ENCODE measurements around the gene ERGIC1.

The ERGIC1 gene

GRCh38 chr5:172904643-172905345, 70.7 kb downstream of the ERGIC1 start:
- no peak for DNase-seq

GRCh38 chr5:172905346-172906140, 71.5 kb downstream of the ERGIC1 start:
- DNase-seq = no peak

- no peak for DNase-seq
Observed at GRCh38 chr5:172906436-172906835, 72.4 kb downstream of the ERGIC1 start.

- no peak for DNase-seq
Observed at GRCh38 chr5:172906888-172907287, 72.8 kb downstream of the ERGIC1 start.

GRCh38 chr5:172907657-172908056, 73.6 kb downstream of the ERGIC1 start:
- DNase-seq = no peak

GRCh38 chr5:172908662-172909061, 74.6 kb downstream of the ERGIC1 start:
- DNase-seq = no peak

- DNase-seq = no peak
Observed at GRCh38 chr5:172909931-172910502, 76.0 kb downstream of the ERGIC1 start.

- no peak for DNase-seq
Observed at GRCh38 chr5:172910828-172911627, 77.0 kb downstream of the ERGIC1 start.

- DNase-seq = no peak
Observed at GRCh38 chr5:172911628-172911880, 77.5 kb downstream of the ERGIC1 start.

GRCh38 chr5:172911976-172912375, 77.9 kb downstream of the ERGIC1 start:
- no peak for DNase-seq

GRCh38 chr5:172913117-172913850, 79.2 kb downstream of the ERGIC1 start:
- DNase-seq = no peak

GRCh38 chr5:172915514-172915913, 81.5 kb downstream of the ERGIC1 start:
- DNase-seq = no peak

GRCh38 chr5:172918421-172919371, 84.6 kb downstream of the ERGIC1 start:
- DNase-seq = no peak

- no peak for DNase-seq
Observed at GRCh38 chr5:172919525-172920446, 85.7 kb downstream of the ERGIC1 start.

GRCh38 chr5:172920447-172920849, 86.4 kb downstream of the ERGIC1 start:
- no peak for DNase-seq

- no peak for DNase-seq
Observed at GRCh38 chr5:172920995-172921394, 86.9 kb downstream of the ERGIC1 start.

GRCh38 chr5:172921906-172922305, 87.9 kb downstream of the ERGIC1 start:
- DNase-seq = no peak

- no peak for DNase-seq
Observed at GRCh38 chr5:172923539-172923938, 89.5 kb downstream of the ERGIC1 start.

- no peak for DNase-seq
Observed at GRCh38 chr5:172925336-172925948, 91.4 kb downstream of the ERGIC1 start.

- no peak for DNase-seq
Observed at GRCh38 chr5:172926008-172926523, 92.0 kb downstream of the ERGIC1 start.

Data from stimulated activated CD4-positive, alpha-beta T cell treated with anti-CD3 and anti-CD28 coated beads, Interleukin-1b, Interleukin-23, amount 100 ng/mL, for 48 hours (primary cell).